ENCODE data around the gene CDH4.

The CDH4 gene

GRCh38 chr20:61267241-61267640 is 15.2 kb downstream of the CDH4 start:
- ChIA-PET POLR2A (no interaction called here), CTCF (no interaction called here)
- no peak for TF ChIP-seq ZNF398 (tag by site-specific recombination; IDR thresholded peaks at IDR 0.05)
- TF ChIP-seq ZNF600 (tag by site-specific recombination; IDR thresholded peaks at IDR 0.05) = no peak
- TF ChIP-seq ZNF416 (tag by site-specific recombination; IDR thresholded peaks at IDR 0.05) = no peak
- TF ChIP-seq ZNF791 (tag by site-specific recombination; IDR thresholded peaks at IDR 0.05) = no peak
- no peak for TF ChIP-seq PRDM2 (tag by site-specific recombination; IDR thresholded peaks at IDR 0.05; ENCODE audit: borderline replicate concordance)
- no peak for TF ChIP-seq ZNF701 (tag by site-specific recombination; IDR thresholded peaks at IDR 0.05)
- no peak for TF ChIP-seq ZNF488 (tag by site-specific recombination; IDR thresholded peaks at IDR 0.05)
- TF ChIP-seq ZNF777 (tag by site-specific recombination; IDR thresholded peaks at IDR 0.05; ENCODE audit: borderline replicate concordance) = no peak
- no peak for TF ChIP-seq ZNF133 (tag by site-specific recombination; IDR thresholded peaks at IDR 0.05)

GRCh38 chr20:61268024-61268423 is 16.0 kb downstream of the CDH4 start:
- H3K9me3 ChIP-seq (ENCODE audit: control insufficient read depth, insufficient read depth, low read depth, low read length) = no peaks in the 10 kb centered on the region
- H3K4me1 ChIP-seq (ENCODE audit: control insufficient read depth, insufficient read depth, low read length) = peaks cover 7% of the 10 kb centered on the region; the same call in 1 of the 2 replicates
- no peak overlapping the region for H3K27ac ChIP-seq (ENCODE audit: extremely low read depth, low read depth, low read length)
- H3K4me3 ChIP-seq (ENCODE audit: low read depth, low read length) = no peak overlapping the region
- POLR2A ChIA-PET = no interaction called here
- CTCF ChIA-PET = no interaction called here
- H3K36me3 ChIP-seq (ENCODE audit: control insufficient read depth in 2 of 2, insufficient read depth in 1 of 2, low read length in 2 of 2) = no peaks in the 10 kb centered on the region
- no peak for TF ChIP-seq ZNF366 (tag by site-specific recombination; conservative IDR thresholded peaks at IDR 0.05)
- TF ChIP-seq ZNF140 (tag by site-specific recombination; IDR thresholded peaks at IDR 0.05) = no peak
- no peak for TF ChIP-seq ZNF121 (tag by site-specific recombination; IDR thresholded peaks at IDR 0.05)
- no peak for TF ChIP-seq SP7 (tag by site-specific recombination; IDR thresholded peaks at IDR 0.05)
- no peak for TF ChIP-seq PRDM4 (tag by site-specific recombination; IDR thresholded peaks at IDR 0.05)
- TF ChIP-seq ZNF221 (tag by site-specific recombination; IDR thresholded peaks at IDR 0.05; ENCODE audit: borderline replicate concordance) = no peak
- no peak for TF ChIP-seq ZNF202 (tag by site-specific recombination; IDR thresholded peaks at IDR 0.05; ENCODE audit: borderline replicate concordance)
- TF ChIP-seq GLIS2 (tag by site-specific recombination; IDR thresholded peaks at IDR 0.05) = no peak
- TF ChIP-seq GFI1B (tag by site-specific recombination; IDR thresholded peaks at IDR 0.05) = no peak
- no peak for TF ChIP-seq ZBTB44 (tag by site-specific recombination; IDR thresholded peaks at IDR 0.05)
- TF ChIP-seq ZNF658 (tag by site-specific recombination; IDR thresholded peaks at IDR 0.05) = no peak
- no peak for TF ChIP-seq PATZ1 (tag by site-specific recombination; IDR thresholded peaks at IDR 0.05)

More at GRCh38 chr20:61267241-61267640, 15.2 kb downstream of the CDH4 start:
- Histone ChIP-seq H3K9me3 (ENCODE audit: control insufficient read depth, insufficient read depth, low read depth, low read length) (no peaks in the 10 kb centered on the region), H3K4me3 (ENCODE audit: low read depth, low read length) (no peak overlapping the region), H3K27ac (ENCODE audit: extremely low read depth, low read depth, low read length) (no peak overlapping the region), H3K4me1 (ENCODE audit: control insufficient read depth, insufficient read depth, low read length) (peaks cover 5% of the 10 kb centered on the region; the same call in 1 of the 2 replicates), H3K36me3 (ENCODE audit: control insufficient read depth in 2 of 2, insufficient read depth in 1 of 2, low read length in 2 of 2) (no peaks in the 10 kb centered on the region)
